Glutamatergic neuron (in vitro differentiated cells): ENCODE results near the gene SLC49A3. TPM values are rescaled to one million over a fixed set of nuclear protein-coding genes. Genes with fewer than 3 reads are reported as not detected.

Source experiments
- DNase-seq: peaks from one replicate; pipeline ENCODE4 v3.0.0; 2022
- H3K27ac Mint-ChIP-seq: one replicate; pipeline ENCODE4 v1.8.0; 2020; ENCODE audit warnings: mild to moderate bottlenecking, mixed read lengths, inconsistent platforms; ENCODE audit not compliant: unreplicated experiment
- H3K27me3 Mint-ChIP-seq: one replicate; pipeline ENCODE4 v1.8.0; 2020; ENCODE audit warnings: mild to moderate bottlenecking, moderate library complexity, mixed read lengths, inconsistent platforms; ENCODE audit not compliant: unreplicated experiment
- H3K36me3 Mint-ChIP-seq: one replicate; pipeline ENCODE4 v1.8.0; 2020; ENCODE audit warnings: mild to moderate bottlenecking, mixed read lengths, inconsistent platforms; ENCODE audit not compliant: unreplicated experiment
- H3K4me1 Mint-ChIP-seq: one replicate; pipeline ENCODE4 v1.8.0; 2020; ENCODE audit warnings: mild to moderate bottlenecking, low read depth, mixed read lengths, inconsistent platforms; ENCODE audit not compliant: unreplicated experiment
- H3K4me3 Mint-ChIP-seq: one replicate; pipeline ENCODE4 v1.8.0; 2020; ENCODE audit warnings: mild to moderate bottlenecking, mixed read lengths, inconsistent platforms; ENCODE audit not compliant: unreplicated experiment
- H3K9me3 Mint-ChIP-seq: one replicate; pipeline ENCODE4 v1.8.0; 2020; ENCODE audit warnings: mild to moderate bottlenecking, moderate library complexity, mixed read lengths, inconsistent platforms; ENCODE audit not compliant: unreplicated experiment
- total RNA-seq: library from RNA; stranded (reverse); fragmentation: NEBNext Ultra II Directional; extraction: Animal tissue kit (Norgen Biotek cat#: 25700); gene quantifications from one replicate; pipeline ENCODE4 v1.2.1, GENCODE V29; 2021; ENCODE audit not compliant: unreplicated experiment
- TF ChIP-seq, protein P1 (sequence below): fragments of 200-600 bp; sonication (generic); IDR thresholded peaks from one replicate; pipeline ENCODE4 v1.5.0; 2021; ENCODE audit not compliant: partially characterized antibody, unreplicated experiment

SLC49A3 gene
- total RNA-seq, 1 donor from 2014 or later, result not detected

DNA sequence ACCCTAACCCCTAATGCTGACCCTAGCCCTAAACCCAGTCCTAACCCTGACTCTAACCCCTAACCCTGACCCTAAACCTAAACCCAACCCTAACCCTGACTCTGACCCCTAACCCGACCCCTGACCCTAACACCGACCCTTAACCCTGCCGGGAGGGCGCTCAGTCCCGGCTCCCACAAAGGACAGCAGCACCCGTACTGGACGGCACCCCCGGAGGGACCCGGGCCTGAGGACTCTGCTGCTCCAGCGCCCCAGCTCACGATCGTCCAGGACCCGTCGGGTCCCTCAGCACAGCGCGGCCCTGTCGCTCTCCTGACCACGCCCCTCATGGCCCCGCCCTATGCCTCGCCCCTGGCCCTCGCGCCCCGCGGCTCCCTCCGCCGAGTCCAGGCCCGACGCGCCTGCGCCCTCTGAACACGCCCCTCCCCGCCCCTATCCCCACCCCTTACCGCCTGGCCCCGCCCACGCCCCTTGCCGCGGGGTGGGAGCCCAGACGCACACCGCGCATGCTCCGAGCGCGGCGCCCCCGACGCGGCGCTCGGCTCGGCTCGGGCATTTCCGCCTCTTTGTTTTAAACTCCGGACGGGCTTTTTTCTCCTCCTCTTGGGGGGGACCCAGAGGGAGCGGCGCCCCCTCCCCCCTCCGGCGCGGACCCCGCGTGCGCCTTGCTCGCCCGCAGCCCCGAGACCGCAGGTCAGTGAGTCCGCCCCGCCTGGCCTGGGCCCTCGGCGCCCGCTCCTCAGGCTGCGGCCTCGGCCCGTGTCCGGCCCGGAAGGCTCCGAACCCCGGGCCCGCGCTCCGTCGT is 16.5 kb upstream of the SLC49A3 start, which contains the start of gene PCGF3:
PCGF3 (plus strand) TSS at position 555 of the 805 bp plus-strand sequence. CDS start 27,849 bp downstream, outside the sequence.
- peaks cover 6% of the 10 kb centered on the region for H3K27me3 Mint-ChIP-seq
- H3K4me3 Mint-ChIP-seq, result peak within 1 kb of the TSS; percentile 15
- peak; percentile 99 for DNase-seq
- H3K36me3 Mint-ChIP-seq, result peaks cover 8% of the 10 kb centered on the region
- peaks cover 6% of the 10 kb centered on the region for H3K9me3 Mint-ChIP-seq
- H3K4me1 Mint-ChIP-seq, result peaks cover 12% of the 10 kb centered on the region
- H3K27ac Mint-ChIP-seq, result no peak within 1 kb of the TSS
- TF ChIP-seq, protein P1, sequence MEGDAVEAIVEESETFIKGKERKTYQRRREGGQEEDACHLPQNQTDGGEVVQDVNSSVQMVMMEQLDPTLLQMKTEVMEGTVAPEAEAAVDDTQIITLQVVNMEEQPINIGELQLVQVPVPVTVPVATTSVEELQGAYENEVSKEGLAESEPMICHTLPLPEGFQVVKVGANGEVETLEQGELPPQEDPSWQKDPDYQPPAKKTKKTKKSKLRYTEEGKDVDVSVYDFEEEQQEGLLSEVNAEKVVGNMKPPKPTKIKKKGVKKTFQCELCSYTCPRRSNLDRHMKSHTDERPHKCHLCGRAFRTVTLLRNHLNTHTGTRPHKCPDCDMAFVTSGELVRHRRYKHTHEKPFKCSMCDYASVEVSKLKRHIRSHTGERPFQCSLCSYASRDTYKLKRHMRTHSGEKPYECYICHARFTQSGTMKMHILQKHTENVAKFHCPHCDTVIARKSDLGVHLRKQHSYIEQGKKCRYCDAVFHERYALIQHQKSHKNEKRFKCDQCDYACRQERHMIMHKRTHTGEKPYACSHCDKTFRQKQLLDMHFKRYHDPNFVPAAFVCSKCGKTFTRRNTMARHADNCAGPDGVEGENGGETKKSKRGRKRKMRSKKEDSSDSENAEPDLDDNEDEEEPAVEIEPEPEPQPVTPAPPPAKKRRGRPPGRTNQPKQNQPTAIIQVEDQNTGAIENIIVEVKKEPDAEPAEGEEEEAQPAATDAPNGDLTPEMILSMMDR, result no peak

DNA sequence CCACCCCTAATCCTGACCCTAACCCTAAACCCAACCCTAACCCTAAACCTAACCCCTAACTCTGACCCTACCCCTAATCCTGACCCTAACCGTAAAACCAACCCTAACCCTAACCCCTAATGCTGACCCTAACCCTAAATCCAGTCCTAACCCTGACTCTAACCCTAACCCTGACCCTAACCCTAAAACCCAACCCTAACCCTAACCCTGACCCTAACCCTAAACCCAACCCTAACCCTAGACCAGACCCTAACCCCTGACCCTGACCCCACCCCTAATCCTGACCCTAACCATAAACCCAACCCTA is 16.0 kb upstream of the SLC49A3 start:
- peaks cover 4% of the 10 kb centered on the region for H3K36me3 Mint-ChIP-seq
- H3K4me3 Mint-ChIP-seq, result peak overlapping the region; percentile 15
- DNase-seq, result no peak

DNA sequence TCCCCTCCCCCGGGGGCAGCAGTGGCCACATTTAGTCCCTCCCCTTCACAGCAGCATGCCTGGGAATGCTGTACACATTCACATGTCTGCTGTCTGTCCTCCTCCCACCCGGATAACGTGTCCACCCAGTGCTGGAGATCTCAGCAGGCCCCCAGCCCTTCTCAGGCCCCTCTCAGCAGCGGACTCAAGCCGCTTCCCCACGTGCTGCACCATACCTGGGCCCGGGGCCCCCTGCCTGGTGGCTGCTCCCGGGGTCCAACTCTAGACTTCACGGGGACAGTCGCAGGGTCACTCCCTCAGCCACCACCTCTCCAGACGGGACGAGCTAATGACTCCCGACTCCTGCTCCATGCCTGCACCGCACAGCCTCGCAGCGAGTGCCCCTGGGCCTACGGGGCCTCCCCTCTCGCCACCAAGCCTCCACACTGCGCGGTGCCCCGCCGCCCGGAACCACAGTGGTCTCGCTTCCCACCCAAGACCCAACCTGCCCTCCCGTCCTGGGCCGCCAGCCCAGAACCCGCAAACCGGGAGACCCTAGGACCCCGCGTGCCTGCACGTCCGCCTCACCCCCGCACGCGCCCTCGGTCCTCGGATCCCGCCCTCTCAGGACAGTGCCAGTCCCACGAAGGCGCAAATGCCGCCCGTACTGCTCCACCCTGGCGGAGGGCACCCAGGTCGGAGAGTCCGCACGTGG is 15.4 kb upstream of the SLC49A3 start:
- Mint-ChIP-seq H3K9me3 (peaks cover 4% of the 10 kb centered on the region), H3K4me3 (no peak overlapping the region), H3K36me3 (peaks cover 4% of the 10 kb centered on the region), H3K4me1 (peaks cover 6% of the 10 kb centered on the region), H3K27ac (no peak overlapping the region), H3K27me3 (peaks cover 6% of the 10 kb centered on the region)
- TF ChIP-seq, protein P1, result no peak
- DNase-seq, result no peak

More for the DNA sequence above, 16.0 kb upstream of the SLC49A3 start:
- Mint-ChIP-seq H3K9me3 (peaks cover 5% of the 10 kb centered on the region), H3K27me3 (peaks cover 6% of the 10 kb centered on the region), H3K4me1 (peaks cover 8% of the 10 kb centered on the region), H3K27ac (no peak overlapping the region)
- TF ChIP-seq, protein P1, result no peak

DNA sequence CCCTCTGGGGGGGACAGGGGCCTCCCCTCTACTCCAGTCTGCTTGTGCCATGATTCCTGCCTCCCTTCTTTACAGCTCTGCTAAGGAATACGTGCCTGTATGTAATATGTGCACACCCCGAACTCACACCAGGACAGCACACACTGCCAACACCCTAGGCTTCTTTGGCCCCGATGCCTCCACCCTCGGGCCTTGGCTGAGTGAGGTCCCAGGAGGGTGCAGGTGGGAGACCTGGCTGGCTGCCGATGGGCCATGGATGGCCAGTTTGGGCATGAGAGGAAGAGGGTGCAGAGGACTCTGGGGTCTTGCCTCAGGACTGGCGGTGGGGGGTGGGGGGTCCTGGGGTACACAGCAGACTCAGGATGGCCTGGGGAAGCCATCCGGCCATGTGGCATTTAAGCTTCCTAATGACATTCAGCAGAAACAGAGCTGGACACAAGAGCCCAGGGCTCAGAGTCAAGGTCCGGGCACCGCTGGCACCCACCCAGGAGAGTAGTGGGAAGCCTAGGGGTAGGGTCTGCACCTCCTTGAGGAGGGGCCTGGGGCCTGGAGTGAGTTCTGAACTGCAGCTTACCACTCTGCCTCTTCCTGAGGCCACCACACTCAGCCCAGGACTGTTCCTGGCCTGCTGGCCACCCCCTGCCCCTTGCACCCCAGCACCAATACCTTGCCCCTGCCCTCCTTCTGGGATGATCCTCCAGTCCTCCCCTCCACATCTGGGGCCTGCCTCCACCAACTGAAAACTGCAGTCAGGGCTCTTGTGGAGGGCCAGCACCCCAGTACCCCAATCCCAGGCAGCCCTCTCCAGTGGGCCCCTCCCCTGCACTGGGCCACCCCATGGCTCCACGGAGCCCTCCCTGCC is 14.6 kb upstream of the SLC49A3 start:
- Mint-ChIP-seq H3K36me3 (peaks cover 4% of the 10 kb centered on the region), H3K4me1 (peaks cover 1% of the 10 kb centered on the region), H3K27me3 (peaks cover 6% of the 10 kb centered on the region), H3K27ac (no peak overlapping the region), H3K4me3 (no peak overlapping the region), H3K9me3 (peaks cover 5% of the 10 kb centered on the region)
- DNase-seq, result no peak
- TF ChIP-seq, protein P1, result no peak
